Loucy (cell line): Measurements from ENCODE around the gene H1-8.

Experiments
- H2AFZ ChIP-seq: fragments of 200-600 bp; sonication (generic); 2 replicates; pipeline ENCODE4 v1.6.0; 2016; ENCODE audit warnings: antibody characterized with exemption, mild to moderate bottlenecking, low read length, moderate library complexity
- H3F3A ChIP-seq: fragments of 200-600 bp; 2 replicates; pipeline ENCODE4 v1.6.0; 2016; ENCODE audit warnings: antibody characterized with exemption, low read depth, mild to moderate bottlenecking
- H3K27me3 ChIP-seq: fragments of 200-600 bp; sonication (generic); 2 replicates; pipeline ENCODE4 v1.6.1; 2014; ENCODE audit warnings: low read length, mild to moderate bottlenecking; ENCODE audit not compliant: insufficient read depth, poor library complexity, severe bottlenecking
- H3K36me3 ChIP-seq: fragments of 200-600 bp; sonication (generic); 2 replicates; pipeline ENCODE4 v1.6.1; 2016; ENCODE audit warnings: low read length; ENCODE audit not compliant: insufficient read depth
- H3K4me1 ChIP-seq: fragments of 200-600 bp; sonication (generic); 2 replicates; pipeline ENCODE4 v1.5.1; 2014; ENCODE audit warnings: low read length, mild to moderate bottlenecking; ENCODE audit not compliant: insufficient read depth, poor library complexity, severe bottlenecking
- H3K4me2 ChIP-seq: fragments of 200-600 bp; sonication (generic); 2 replicates; pipeline ENCODE4 v1.6.0; 2014; ENCODE audit warnings: antibody characterized with exemption, low read length, low read depth, mild to moderate bottlenecking; ENCODE audit not compliant: poor library complexity, severe bottlenecking
- H3K4me3 ChIP-seq: fragments of 200-600 bp; sonication (generic); 2 replicates; pipeline ENCODE4 v1.5.1; 2014; ENCODE audit warnings: low read length, mild to moderate bottlenecking, mixed read lengths; ENCODE audit not compliant: poor library complexity, severe bottlenecking
- H3K79me2 ChIP-seq: fragments of 200-600 bp; sonication (generic); 2 replicates; pipeline ENCODE4 v1.6.1; 2014; ENCODE audit warnings: low read length; ENCODE audit not compliant: insufficient read depth
- H3K9ac ChIP-seq: fragments of 200-600 bp; sonication (generic); 2 replicates; pipeline ENCODE4 v1.6.0; 2014; ENCODE audit warnings: mild to moderate bottlenecking, low read depth, low read length, moderate library complexity; ENCODE audit not compliant: poor library complexity, severe bottlenecking
- H3K9me2 ChIP-seq: fragments of 200-600 bp; sonication (generic); replicated peaks from 2 replicates; pipeline ENCODE4 v1.6.1; 2016; ENCODE audit warnings: low read depth, low read length, mixed read lengths
- H3K9me3 ChIP-seq: fragments of 200-600 bp; sonication (generic); 2 replicates; pipeline ENCODE4 v1.6.1; 2014; ENCODE audit warnings: mild to moderate bottlenecking, antibody characterized with exemption, low read length, low read depth; ENCODE audit not compliant: insufficient read depth
- H4K20me1 ChIP-seq: fragments of 200-600 bp; sonication (generic); 2 replicates; pipeline ENCODE4 v1.6.0; 2014; ENCODE audit warnings: antibody characterized with exemption, low read length, mild to moderate bottlenecking; ENCODE audit not compliant: insufficient read depth, poor library complexity, severe bottlenecking
- CTCF ChIP-seq: fragments of 200-600 bp; sonication (generic); conservative IDR thresholded peaks from 2 replicates; pipeline ENCODE4 v1.5.1; 2014; ENCODE audit warnings: mild to moderate bottlenecking, antibody characterized with exemption, low read length
- EZH2phosphoT487 ChIP-seq: fragments of 200-600 bp; IDR thresholded peaks from 2 replicates; pipeline ENCODE4 v1.6.1; 2018; ENCODE audit warnings: antibody characterized with exemption, mild to moderate bottlenecking, moderate library complexity, borderline replicate concordance

The H1-8 gene

GRCh38 chr3:129564981-129565644 is 22.1 kb downstream of the H1-8 start:
- no peak for TF ChIP-seq CTCF
- no peak for TF ChIP-seq EZH2phosphoT487
- no peaks in the 10 kb centered on the region for H3K27me3 ChIP-seq
- no peak overlapping the region for H3K4me2 ChIP-seq
- H3K36me3 ChIP-seq, result peaks cover 18% of the 10 kb centered on the region; the same call in 1 of the 2 replicates
- H3K9ac ChIP-seq, result no peak overlapping the region
- no peaks in the 10 kb centered on the region for H3K9me3 ChIP-seq
- no peaks in the 10 kb centered on the region for H3K4me1 ChIP-seq
- H3K4me3 ChIP-seq, result no peak overlapping the region
- no peaks in the 10 kb centered on the region for H3K79me2 ChIP-seq
- H2AFZ ChIP-seq, result no peak overlapping the region
- H3K9me2 ChIP-seq, result no peaks in the 10 kb centered on the region
- H4K20me1 ChIP-seq, result no peaks in the 10 kb centered on the region
- H3F3A ChIP-seq, result no peaks in the 10 kb centered on the region

GRCh38 chr3:129565902-129566301 is 22.9 kb downstream of the H1-8 start:
- H3K27me3 ChIP-seq, result no peaks in the 10 kb centered on the region
- TF ChIP-seq CTCF (no peak), EZH2phosphoT487 (no peak)
- no peak overlapping the region for H3K4me3 ChIP-seq
- H4K20me1 ChIP-seq, result no peaks in the 10 kb centered on the region
- no peaks in the 10 kb centered on the region for H3K9me2 ChIP-seq
- H2AFZ ChIP-seq, result no peak overlapping the region
- H3F3A ChIP-seq, result no peaks in the 10 kb centered on the region
- peaks cover 25% of the 10 kb centered on the region; the same call in 1 of the 2 replicates for H3K36me3 ChIP-seq
- no peaks in the 10 kb centered on the region for H3K4me1 ChIP-seq
- no peak overlapping the region for H3K9ac ChIP-seq
- no peaks in the 10 kb centered on the region for H3K9me3 ChIP-seq
- H3K79me2 ChIP-seq, result no peaks in the 10 kb centered on the region
- H3K4me2 ChIP-seq, result no peak overlapping the region

- no peak overlapping the region for H3K4me2 ChIP-seq
- H3K9me3 ChIP-seq, result no peaks in the 10 kb centered on the region
- no peaks in the 10 kb centered on the region for H3K79me2 ChIP-seq
- H3F3A ChIP-seq, result no peaks in the 10 kb centered on the region
- H3K4me1 ChIP-seq, result no peaks in the 10 kb centered on the region
- H3K9me2 ChIP-seq, result no peaks in the 10 kb centered on the region
- no peak overlapping the region for H3K9ac ChIP-seq
- TF ChIP-seq EZH2phosphoT487, result no peak
- TF ChIP-seq CTCF, result no peak
- H4K20me1 ChIP-seq, result no peaks in the 10 kb centered on the region
- no peaks in the 10 kb centered on the region for H3K27me3 ChIP-seq
- H3K36me3 ChIP-seq, result peaks cover 32% of the 10 kb centered on the region; the same call in 1 of the 2 replicates
- H2AFZ ChIP-seq, result no peak overlapping the region
- no peak overlapping the region for H3K4me3 ChIP-seq
Observed at GRCh38 chr3:129567176-129567705, 24.3 kb downstream of the H1-8 start.
